Subcutaneous abdominal adipose tissue (tissue), 5 donors: Measurements from ENCODE around the gene GPATCH8.

Experiments
- H3K27ac ChIP-seq: one replicate; pipeline ENCODE4 v1.7.0; 2013; ENCODE audit warnings: low read depth, mild to moderate bottlenecking, inconsistent platforms, low read length, moderate library complexity
- H3K27me3 ChIP-seq, 5 donors: one replicate each; pipeline ENCODE4 v1.7.0; 2013; ENCODE audit warnings: low read length in 5 of 5, inconsistent platforms in 1 of 5; ENCODE audit not compliant: control insufficient read depth in 5 of 5, insufficient read depth in 4 of 5
- H3K36me3 ChIP-seq, 5 donors: one replicate each; pipeline ENCODE4 v1.7.0; 2013; ENCODE audit warnings: low read length in 5 of 5; ENCODE audit not compliant: control insufficient read depth in 5 of 5, insufficient read depth in 5 of 5
- H3K4me1 ChIP-seq, 5 donors: one replicate each; pipeline ENCODE4 v1.7.0; 2013; ENCODE audit warnings: low read length in 5 of 5, mild to moderate bottlenecking in 3 of 5, moderate library complexity in 1 of 5; ENCODE audit not compliant: control insufficient read depth in 5 of 5, insufficient read depth in 5 of 5
- H3K4me3 ChIP-seq, 5 donors: one replicate each; pipeline ENCODE4 v1.7.0; 2013; ENCODE audit warnings: low read length in 5 of 5, low read depth in 1 of 5
- H3K9ac ChIP-seq, 5 donors: one replicate each; pipeline ENCODE4 v1.7.0; 2013; ENCODE audit warnings: low read length in 5 of 5, mild to moderate bottlenecking in 4 of 5, moderate library complexity in 3 of 5
- H3K9me3 ChIP-seq, 5 donors: one replicate each; pipeline ENCODE4 v1.7.0; 2013; ENCODE audit warnings: low read length in 5 of 5; ENCODE audit not compliant: control insufficient read depth in 5 of 5
- donor health status: healthy.
- donor health status: healthy.
- donor health status: healthy.
- donor health status: healthy.
- donor health status: healthy.

The GPATCH8 gene

GRCh38 chr17:44496815-44497214 lies 6.4 kb downstream of the GPATCH8 start:
- no peaks in the 10 kb centered on the region for H3K9me3 ChIP-seq
- H3K4me3 ChIP-seq = no peak overlapping the region
- H3K27ac ChIP-seq = no peak overlapping the region
- H3K27me3 ChIP-seq = no peaks in the 10 kb centered on the region
- peaks cover 0 to 36% (median 29%) of the 10 kb centered on the region in 5 donors for H3K4me1 ChIP-seq
- H3K36me3 ChIP-seq = no peaks in the 10 kb centered on the region
- no peak overlapping the region for H3K9ac ChIP-seq

DNA sequence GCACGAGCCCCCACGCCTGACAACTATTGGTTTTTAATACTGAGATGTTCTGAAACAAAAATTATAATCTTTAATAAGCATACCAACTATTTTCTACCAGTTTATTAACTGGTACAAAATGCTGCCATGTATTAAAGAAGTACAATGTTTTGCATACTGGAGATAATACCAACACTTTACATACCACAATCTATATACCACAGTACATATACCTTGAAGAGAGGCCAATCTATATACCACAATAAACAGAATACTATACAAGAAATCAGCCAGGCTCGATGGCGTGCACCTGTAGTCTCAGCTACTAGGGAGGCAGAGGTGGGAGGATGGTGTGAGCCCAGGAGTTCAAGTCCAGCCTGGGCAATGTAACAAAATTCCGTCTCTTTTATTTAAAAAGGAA lies 9.9 kb downstream of the GPATCH8 start:
- Histone ChIP-seq H3K4me3 (no peak overlapping the region), H3K36me3 (no peaks in the 10 kb centered on the region), H3K9ac (no peak overlapping the region), H3K4me1 (peaks cover 0 to 13% (median 2%) of the 10 kb centered on the region in 5 donors), H3K27me3 (no peaks in the 10 kb centered on the region), H3K27ac (no peak overlapping the region), H3K9me3 (no peaks in the 10 kb centered on the region)

GRCh38 chr17:44492706-44493272 lies 10.4 kb downstream of the GPATCH8 start:
- Histone ChIP-seq H3K4me1 (peaks cover 0 to 13% (median 2%) of the 10 kb centered on the region in 5 donors), H3K4me3 (no peak overlapping the region), H3K9me3 (no peaks in the 10 kb centered on the region), H3K36me3 (no peaks in the 10 kb centered on the region), H3K27me3 (no peaks in the 10 kb centered on the region), H3K9ac (no peak overlapping the region), H3K27ac (no peak overlapping the region)

DNA sequence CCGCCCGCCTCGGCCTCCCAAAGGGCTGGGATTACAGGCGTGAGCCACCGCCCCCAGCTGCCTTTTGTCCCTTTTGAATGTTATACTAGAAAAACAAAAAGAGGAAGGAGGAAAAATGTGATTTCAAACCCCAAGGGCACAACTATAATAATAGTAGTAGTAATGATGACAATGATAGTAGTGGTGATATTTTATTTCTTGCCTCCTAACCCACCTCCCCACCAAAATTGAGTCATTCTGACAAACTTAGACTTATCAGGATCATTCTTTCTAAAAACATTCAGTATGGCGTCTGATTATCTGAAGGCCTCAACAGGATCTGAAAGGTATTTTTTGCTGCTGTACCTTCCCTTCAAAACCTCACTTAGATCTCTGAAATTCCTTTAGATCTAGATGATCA lies 13.6 kb downstream of the GPATCH8 start:
- no peak overlapping the region for H3K9ac ChIP-seq
- no peaks in the 10 kb centered on the region for H3K9me3 ChIP-seq
- no peaks in the 10 kb centered on the region for H3K4me1 ChIP-seq
- H3K4me3 ChIP-seq = no peak overlapping the region
- peaks cover 0 to 5% (median 0%) of the 10 kb centered on the region in 5 donors for H3K36me3 ChIP-seq
- H3K27me3 ChIP-seq = no peaks in the 10 kb centered on the region
- no peak overlapping the region for H3K27ac ChIP-seq

GRCh38 chr17:44487170-44487569 lies 16.0 kb downstream of the GPATCH8 start:
- no peak overlapping the region for H3K4me3 ChIP-seq

GRCh38 chr17:44473367-44473766 lies 29.8 kb downstream of the GPATCH8 start:
- no peaks in the 10 kb centered on the region for H3K4me1 ChIP-seq
- no peaks in the 10 kb centered on the region for H3K27me3 ChIP-seq
- H3K9ac ChIP-seq = no peak overlapping the region
- peaks cover 3 to 11% (median 7%) of the 10 kb centered on the region in 5 donors for H3K36me3 ChIP-seq
- H3K4me3 ChIP-seq = no peak overlapping the region
- no peak overlapping the region for H3K27ac ChIP-seq
- H3K9me3 ChIP-seq = no peaks in the 10 kb centered on the region

More at GRCh38 chr17:44487170-44487569, 16.0 kb downstream of the GPATCH8 start:
- H3K27ac ChIP-seq = no peak overlapping the region
- no peaks in the 10 kb centered on the region for H3K27me3 ChIP-seq
- H3K4me1 ChIP-seq = no peaks in the 10 kb centered on the region
- H3K36me3 ChIP-seq = peaks cover 0 to 5% (median 0%) of the 10 kb centered on the region in 5 donors
- H3K9ac ChIP-seq = no peak overlapping the region
- no peaks in the 10 kb centered on the region for H3K9me3 ChIP-seq

- Histone ChIP-seq H3K9me3 (peaks cover 0 to 4% (median 3%) of the 10 kb centered on the region in 5 donors), H3K9ac (no peak overlapping the region), H3K27ac (no peak overlapping the region), H3K4me3 (no peak overlapping the region), H3K27me3 (no peaks in the 10 kb centered on the region), H3K36me3 (peaks cover 3 to 11% (median 9%) of the 10 kb centered on the region in 5 donors), H3K4me1 (peaks cover 0 to 7% (median 3%) of the 10 kb centered on the region in 5 donors)
Measured at GRCh38 chr17:44469676-44470075, 33.5 kb downstream of the GPATCH8 start.

GRCh38 chr17:44467108-44467507 lies 36.1 kb downstream of the GPATCH8 start:
- Histone ChIP-seq H3K27ac (no peak overlapping the region), H3K36me3 (peaks cover 2 to 6% (median 5%) of the 10 kb centered on the region in 5 donors), H3K9me3 (peaks cover 0 to 4% (median 3%) of the 10 kb centered on the region in 5 donors), H3K4me1 (peaks cover 0 to 16% (median 3%) of the 10 kb centered on the region in 5 donors), H3K9ac (no peak overlapping the region), H3K4me3 (no peak overlapping the region), H3K27me3 (no peaks in the 10 kb centered on the region)

DNA sequence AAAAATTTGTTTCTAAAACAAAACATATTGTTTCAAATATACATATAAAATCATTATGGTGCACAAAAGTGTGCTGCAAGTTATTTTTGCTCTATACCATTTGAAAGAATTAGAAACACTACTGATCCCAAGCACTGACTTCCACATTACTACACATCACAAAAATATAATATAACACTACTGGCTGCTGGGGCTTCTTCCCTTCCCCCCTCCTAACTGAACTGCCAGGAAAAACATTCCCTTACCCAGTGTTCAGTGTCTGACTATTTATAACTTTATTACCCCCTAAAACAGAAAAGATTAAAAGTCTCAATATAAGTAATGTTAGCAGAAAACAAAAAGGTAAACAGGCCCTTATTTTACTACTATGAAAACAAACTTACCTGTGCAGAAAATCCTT lies 36.9 kb downstream of the GPATCH8 start:
- Histone ChIP-seq H3K4me1 (peaks cover 0 to 16% (median 3%) of the 10 kb centered on the region in 5 donors), H3K9ac (no peak overlapping the region), H3K9me3 (peaks cover 0 to 4% (median 3%) of the 10 kb centered on the region in 5 donors), H3K36me3 (peaks cover 4 to 9% (median 7%) of the 10 kb centered on the region in 5 donors), H3K27ac (no peak overlapping the region), H3K4me3 (no peak overlapping the region), H3K27me3 (no peaks in the 10 kb centered on the region)

DNA sequence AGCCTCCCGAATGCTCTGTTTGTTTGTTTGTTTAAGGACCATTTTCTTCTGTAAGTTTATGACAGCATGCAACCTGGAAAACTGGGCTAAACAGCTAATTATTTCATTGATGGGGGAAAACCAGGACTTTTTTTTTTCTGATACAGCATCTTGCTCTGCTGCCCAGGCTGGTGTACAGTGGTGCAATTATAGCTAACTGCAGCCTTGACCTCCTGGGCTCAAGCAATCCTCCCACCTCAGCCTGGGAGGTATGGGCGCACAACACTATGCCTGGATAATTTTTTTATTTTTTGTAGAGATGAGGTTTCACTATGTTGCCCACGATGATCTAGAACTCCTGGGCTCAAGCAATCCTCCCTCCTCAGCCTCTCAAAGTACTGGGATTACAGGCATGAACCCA lies 37.3 kb downstream of the GPATCH8 start:
- no peak overlapping the region for H3K9ac ChIP-seq
- peaks cover 2 to 9% (median 6%) of the 10 kb centered on the region in 5 donors for H3K36me3 ChIP-seq
- H3K4me1 ChIP-seq = peaks cover 0 to 16% (median 3%) of the 10 kb centered on the region in 5 donors
- no peak overlapping the region for H3K27ac ChIP-seq
- H3K27me3 ChIP-seq = no peaks in the 10 kb centered on the region
- H3K4me3 ChIP-seq = no peak overlapping the region
- peaks cover 0 to 4% (median 3%) of the 10 kb centered on the region in 5 donors for H3K9me3 ChIP-seq
